H4 (cell line): ENCODE measurements around the gene MT1A. TPM values are rescaled to one million over a fixed set of nuclear protein-coding genes. Genes with fewer than 3 reads are reported as not detected.

ENCODE experiments used
- DNase-seq: peaks from one replicate; pipeline ENCODE4 v3.0.0-alpha.2; 2015; ENCODE audit warnings: low spot score
- total RNA-seq: library from RNA; depleted of rRNA; stranded (reverse); fragments of >200 nt; shearing (Covaris generic); gene quantifications from 2 replicates; pipeline ENCODE4 v1.2.3, GENCODE V29; 2014; rRNA removed

MT1A gene
- total RNA-seq, 1 experiment from 2014 or later, result not detected

GRCh38 chr16:56679078-56679730 lies 40.7 kb downstream of the MT1A start:
- no peak for DNase-seq

- DNase-seq, result peak; percentile 49
These were observed 41.4 kb downstream of the MT1A start for GRCh38 chr16:56679818-56680217.

GRCh38 chr16:56681939-56682702 lies 43.7 kb downstream of the MT1A start, which contains the start of gene MT1X:
TSS of gene MT1X (plus strand) at chr16:56682470. CDS start at chr16:56682541, 71 bp downstream.
- DNase-seq, result peak; percentile 82

DNA sequence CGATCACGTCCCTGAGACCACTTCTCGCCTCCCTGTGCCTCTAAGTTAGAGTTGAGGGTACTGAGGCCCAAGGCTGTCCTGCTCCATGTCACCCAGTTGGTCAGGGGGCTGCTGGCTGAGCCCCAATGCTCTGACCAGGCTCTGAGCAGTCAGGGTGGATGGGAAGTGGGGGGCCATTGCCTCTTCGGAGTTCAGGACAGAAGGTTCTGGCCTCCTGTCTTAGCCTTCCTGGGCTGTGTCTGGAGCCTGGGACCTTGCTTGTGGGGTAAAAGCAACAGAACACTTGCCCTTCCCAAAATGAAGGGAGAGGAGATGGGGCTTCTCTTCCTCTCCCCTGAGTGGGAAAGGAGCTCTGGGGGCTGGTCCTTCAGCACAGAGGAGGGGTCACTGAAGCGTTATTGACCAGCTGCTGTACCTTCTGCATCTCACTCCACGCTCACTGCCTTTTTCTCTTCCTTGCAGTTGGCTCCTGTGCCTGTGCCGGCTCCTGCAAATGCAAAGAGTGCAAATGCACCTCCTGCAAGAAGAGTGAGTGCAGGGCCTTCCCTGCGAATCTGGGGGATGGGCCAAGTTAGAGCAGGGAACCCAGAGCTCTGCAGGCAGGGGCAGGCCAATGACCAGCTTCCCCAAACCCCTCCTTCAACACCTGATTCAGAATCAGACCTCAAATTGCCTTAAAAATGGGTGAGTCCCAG lies 44.4 kb downstream of the MT1A start:
- no peak for DNase-seq

GRCh38 chr16:56683424-56684172 lies 45.1 kb downstream of the MT1A start:
- DNase-seq, result no peak

- DNase-seq, result no peak
These were observed 45.9 kb downstream of the MT1A start for GRCh38 chr16:56684256-56684925.

DNA sequence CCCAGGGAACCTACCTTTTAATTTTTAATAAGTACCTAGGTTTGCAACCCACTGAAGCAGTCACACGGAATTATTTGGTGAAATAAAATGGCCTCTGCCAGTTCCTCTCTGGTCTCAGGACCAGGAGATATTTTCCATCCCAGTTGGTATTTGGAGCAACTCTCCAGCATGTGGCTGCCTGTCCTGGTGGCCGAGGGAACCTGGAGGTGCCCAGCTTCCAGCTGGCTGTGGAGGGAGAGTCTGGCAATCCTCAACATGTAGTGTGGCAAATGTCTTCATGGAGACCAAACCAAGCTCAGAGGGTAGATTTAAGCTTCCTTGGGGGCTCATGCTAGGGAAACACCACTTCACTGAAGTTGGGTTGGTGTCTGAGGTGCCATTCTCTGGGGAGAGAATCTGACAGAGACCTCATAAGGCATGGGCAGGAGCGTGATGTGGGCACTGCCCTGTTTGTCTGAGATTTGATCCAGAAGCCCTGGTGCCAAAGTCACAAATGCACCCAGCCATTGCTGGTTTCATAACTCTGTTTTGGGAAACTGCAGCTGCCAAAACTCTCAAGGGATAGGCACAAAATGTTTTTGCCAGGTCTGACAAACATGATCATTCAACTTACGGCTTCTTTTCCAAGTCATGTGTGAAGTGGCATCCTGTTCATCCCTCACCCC lies 46.6 kb downstream of the MT1A start:
- DNase-seq, result no peak

GRCh38 chr16:56686758-56687157 lies 48.3 kb downstream of the MT1A start:
- DNase-seq, result no peak

- no peak for DNase-seq
These were observed 50.3 kb downstream of the MT1A start for GRCh38 chr16:56688762-56689161.

DNA sequence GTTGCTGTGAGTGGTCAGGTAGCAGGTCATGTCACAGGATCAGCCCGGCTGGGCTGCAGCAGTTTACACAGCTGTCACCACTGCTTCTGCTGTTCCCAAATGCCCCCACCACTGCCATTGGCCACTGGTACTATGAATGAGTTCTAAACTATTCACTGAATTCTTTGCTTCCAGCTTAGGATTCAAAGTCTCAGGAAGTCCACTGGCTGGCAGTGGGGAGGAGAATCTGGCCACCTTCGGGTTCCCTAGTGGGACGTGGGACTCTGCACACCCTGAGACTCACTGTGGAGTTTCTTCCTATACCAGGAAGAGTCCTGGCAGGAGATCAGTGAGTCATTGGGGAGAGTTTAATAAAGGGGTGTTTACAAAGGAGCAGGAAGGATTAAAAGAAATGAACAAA lies 50.7 kb downstream of the MT1A start:
- DNase-seq, result no peak

Other genes with a start within 250 kb of the MT1A start
- 79.7 and 87.8 TPM in 2 replicates for gene AMFR, start 213.1 kb upstream of the MT1A start, total RNA-seq
- gene NUDT21, start 187.3 kb upstream of the MT1A start, total RNA-seq, result 93.0 and 147 TPM in 2 replicates
- 77.7 and 95.5 TPM in 2 replicates for gene OGFOD1, start 187.1 kb upstream of the MT1A start, total RNA-seq
- 46.6 and 52.3 TPM in 2 replicates for gene BBS2, start 118.6 kb upstream of the MT1A start, total RNA-seq
- not detected in 2 replicates for gene MT4, start 73.6 kb upstream of the MT1A start, total RNA-seq
- not detected in 2 replicates for gene MT3, start 49.1 kb upstream of the MT1A start, total RNA-seq
- 98.0 and 122 TPM in 2 replicates for gene MT2A, start 30.1 kb upstream of the MT1A start, total RNA-seq
- gene MT1E, start 12.9 kb upstream of the MT1A start, total RNA-seq, result not detected in 2 replicates
- gene MT1M, start 6.0 kb upstream of the MT1A start, total RNA-seq, result not detected in 2 replicates
- not detected in 2 replicates for gene MT1B, start 13.2 kb downstream of the MT1A start, total RNA-seq
- gene MT1F, start 19.3 kb downstream of the MT1A start, total RNA-seq, result 0.14 TPM in 1 of 2 replicates, not detected in the other
- gene MT1G, start 29.4 kb downstream of the MT1A start, total RNA-seq, result not detected in 2 replicates
- not detected in 2 replicates for gene MT1H, start 31.1 kb downstream of the MT1A start, total RNA-seq
- 78.7 and 86.8 TPM in 2 replicates for gene MT1X, start 43.8 kb downstream of the MT1A start, total RNA-seq
- gene NUP93, start 91.5 kb downstream of the MT1A start, total RNA-seq, result 89.0 and 100 TPM in 2 replicates
- not detected in 2 replicates for gene SLC12A3, start 226.5 kb downstream of the MT1A start, total RNA-seq